ENCODE measurements around the gene LRCH3.
"Not testable (repeated sequence)": the region's sequence is repeated elsewhere in the genome, so short reads cannot be mapped to it uniquely, and the experiment has no call there.

LRCH3 gene

GRCh38 chr3:197899833-197900478, 108.9 kb downstream of the LRCH3 start:
- Histone ChIP-seq H3K4me3 (ENCODE audit: low read depth in 1 of 2, low read length in 1 of 2) (no peak overlapping the region), H3K9me3 (no peaks in the 10 kb centered on the region)
- TF ChIP-seq, protein P1, sequence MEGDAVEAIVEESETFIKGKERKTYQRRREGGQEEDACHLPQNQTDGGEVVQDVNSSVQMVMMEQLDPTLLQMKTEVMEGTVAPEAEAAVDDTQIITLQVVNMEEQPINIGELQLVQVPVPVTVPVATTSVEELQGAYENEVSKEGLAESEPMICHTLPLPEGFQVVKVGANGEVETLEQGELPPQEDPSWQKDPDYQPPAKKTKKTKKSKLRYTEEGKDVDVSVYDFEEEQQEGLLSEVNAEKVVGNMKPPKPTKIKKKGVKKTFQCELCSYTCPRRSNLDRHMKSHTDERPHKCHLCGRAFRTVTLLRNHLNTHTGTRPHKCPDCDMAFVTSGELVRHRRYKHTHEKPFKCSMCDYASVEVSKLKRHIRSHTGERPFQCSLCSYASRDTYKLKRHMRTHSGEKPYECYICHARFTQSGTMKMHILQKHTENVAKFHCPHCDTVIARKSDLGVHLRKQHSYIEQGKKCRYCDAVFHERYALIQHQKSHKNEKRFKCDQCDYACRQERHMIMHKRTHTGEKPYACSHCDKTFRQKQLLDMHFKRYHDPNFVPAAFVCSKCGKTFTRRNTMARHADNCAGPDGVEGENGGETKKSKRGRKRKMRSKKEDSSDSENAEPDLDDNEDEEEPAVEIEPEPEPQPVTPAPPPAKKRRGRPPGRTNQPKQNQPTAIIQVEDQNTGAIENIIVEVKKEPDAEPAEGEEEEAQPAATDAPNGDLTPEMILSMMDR (IDR thresholded peaks at IDR 0.05) = no peak

DNA sequence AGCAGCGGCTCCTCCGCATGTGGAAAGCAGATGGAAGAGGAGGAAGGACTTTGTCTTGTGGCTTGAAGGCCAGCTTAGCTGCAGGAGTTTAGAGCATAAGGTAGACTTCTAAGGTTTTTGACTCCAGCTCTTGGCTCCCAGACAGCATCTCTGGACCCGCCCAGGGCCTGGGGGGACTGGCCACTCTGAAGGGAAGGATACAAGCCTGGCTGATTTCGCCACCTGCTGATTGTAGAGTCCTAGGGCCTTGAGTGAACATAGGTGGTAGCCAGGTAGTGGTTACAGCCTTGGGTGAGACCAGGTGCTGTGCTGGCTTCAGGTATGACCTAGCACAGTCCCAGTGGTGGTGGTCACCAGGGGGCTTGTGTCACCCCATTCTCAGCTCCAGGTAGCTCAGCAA, 110.6 kb downstream of the LRCH3 start:
- no peak overlapping the region for H3K4me3 ChIP-seq (ENCODE audit: low read depth in 1 of 2, low read length in 1 of 2)
- no peaks in the 10 kb centered on the region for H3K27me3 ChIP-seq
- H3K9me3 ChIP-seq = no peaks in the 10 kb centered on the region
- TF ChIP-seq, protein P1 (IDR thresholded peaks at IDR 0.05) = no peak
- peaks cover 0 to 3% of the 10 kb centered on the region in 2 experiments for H3K4me1 ChIP-seq (ENCODE audit: control insufficient read depth in 1 of 2, insufficient read depth in 1 of 2, low read depth in 1 of 2, low read length in 1 of 2)
- H3K27ac ChIP-seq = no peak overlapping the region
- no peaks in the 10 kb centered on the region for H3K36me3 ChIP-seq

More at GRCh38 chr3:197899833-197900478, 108.9 kb downstream of the LRCH3 start:
- Histone ChIP-seq H3K27ac (no peak overlapping the region), H3K4me1 (ENCODE audit: control insufficient read depth in 1 of 2, insufficient read depth in 1 of 2, low read depth in 1 of 2, low read length in 1 of 2) (no peaks in the 10 kb centered on the region), H3K27me3 (no peaks in the 10 kb centered on the region), H3K36me3 (no peaks in the 10 kb centered on the region)

DNA sequence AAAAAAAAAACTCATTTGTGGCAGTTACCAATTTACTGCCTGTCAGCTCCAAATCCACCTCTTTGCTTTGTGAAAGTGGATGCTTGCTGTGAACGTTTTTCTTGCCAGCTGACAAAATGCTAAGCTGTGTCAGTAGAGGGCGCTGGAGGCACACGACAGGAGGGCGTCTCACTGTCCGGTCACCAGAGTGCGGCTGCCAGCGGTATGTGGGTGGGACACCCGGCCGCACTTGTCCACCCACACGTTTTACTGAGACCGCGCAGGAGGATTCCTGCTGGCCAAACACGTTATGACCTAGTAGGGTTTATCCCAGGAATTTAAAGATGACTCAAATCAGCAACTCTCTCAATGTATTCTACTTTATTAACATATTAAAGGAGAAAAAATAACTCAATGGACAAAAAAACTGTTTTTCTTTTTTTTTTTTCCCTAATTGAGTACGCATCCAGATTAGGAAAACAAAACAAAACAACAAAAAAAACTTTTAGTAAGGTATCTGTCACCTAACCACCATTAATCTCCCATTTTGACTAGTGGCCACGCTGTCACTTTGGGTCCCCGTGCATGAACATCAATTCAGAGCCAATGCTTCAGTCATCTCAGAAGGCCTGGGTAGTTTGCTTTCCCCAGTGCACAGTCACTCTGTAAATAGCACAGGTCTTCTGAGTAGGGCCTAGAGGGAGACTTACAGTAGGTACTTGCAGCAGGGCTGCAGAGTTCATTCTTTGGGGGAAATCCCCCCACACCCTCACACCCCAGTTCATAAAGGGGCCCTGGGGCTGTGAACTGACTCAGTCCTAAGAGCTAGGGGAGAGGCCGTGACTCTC, 115.2 kb downstream of the LRCH3 start:
- Histone ChIP-seq H3K9me3 (no peaks in the 10 kb centered on the region), H3K27me3 (no peaks in the 10 kb centered on the region), H3K36me3 (no peaks in the 10 kb centered on the region), H3K4me1 (ENCODE audit: control insufficient read depth in 1 of 2, insufficient read depth in 1 of 2, low read depth in 1 of 2, low read length in 1 of 2) (peaks cover 0 to 3% of the 10 kb centered on the region in 2 experiments), H3K27ac (no peak overlapping the region), H3K4me3 (ENCODE audit: low read depth in 1 of 2, low read length in 1 of 2) (no peak overlapping the region)
- TF ChIP-seq, protein P1 (IDR thresholded peaks at IDR 0.05) = peak; percentile 54

DNA sequence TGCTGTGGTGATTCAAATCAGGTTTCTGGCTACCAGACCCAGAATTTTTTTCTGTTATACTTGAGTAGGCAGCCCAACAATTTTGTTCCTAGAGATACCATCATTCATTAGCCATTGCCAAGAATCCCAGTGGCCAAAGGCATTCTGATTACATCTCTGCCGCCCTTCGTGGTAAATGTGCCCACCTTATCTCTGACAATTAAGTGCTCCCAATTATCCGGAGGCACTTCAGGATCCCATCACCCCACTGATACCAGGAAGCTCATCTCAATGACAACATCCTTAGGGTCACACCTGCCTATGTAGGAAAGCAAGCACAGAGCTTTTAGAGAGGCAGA, 115.8 kb downstream of the LRCH3 start:
- Histone ChIP-seq H3K36me3 (no peaks in the 10 kb centered on the region), H3K27ac (no peak overlapping the region)

DNA sequence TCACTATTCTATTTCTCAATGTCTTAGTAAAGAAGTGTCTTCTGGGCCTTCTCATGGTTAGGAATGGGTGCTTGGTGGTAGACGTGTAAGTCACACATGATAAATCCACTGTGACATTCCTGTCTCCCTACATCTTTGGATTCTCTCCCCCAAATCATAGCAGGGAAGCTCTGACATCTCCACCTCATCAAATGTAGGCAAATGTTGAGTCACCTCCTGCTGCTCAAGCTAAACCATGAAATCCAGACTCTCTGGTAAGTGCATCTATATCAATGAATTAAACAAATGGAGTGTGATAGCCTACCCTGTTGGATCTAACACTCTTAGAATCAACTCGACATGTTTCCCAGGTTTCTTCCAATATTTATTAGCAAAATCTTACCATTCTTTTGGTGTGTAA, 116.1 kb downstream of the LRCH3 start:
- Histone ChIP-seq H3K27me3 (no peaks in the 10 kb centered on the region), H3K9me3 (no peaks in the 10 kb centered on the region), H3K4me3 (ENCODE audit: low read depth in 1 of 2, low read length in 1 of 2) (no peak overlapping the region), H3K4me1 (ENCODE audit: control insufficient read depth in 1 of 2, insufficient read depth in 1 of 2, low read depth in 1 of 2, low read length in 1 of 2) (peaks cover 0 to 3% of the 10 kb centered on the region in 2 experiments), H3K36me3 (no peaks in the 10 kb centered on the region), H3K27ac (no peak overlapping the region)
- TF ChIP-seq, protein P1 (IDR thresholded peaks at IDR 0.05) = no peak

More for the DNA sequence above, 115.8 kb downstream of the LRCH3 start:
- H3K4me3 ChIP-seq (ENCODE audit: low read depth in 1 of 2, low read length in 1 of 2) = no peak overlapping the region
- H3K4me1 ChIP-seq (ENCODE audit: control insufficient read depth in 1 of 2, insufficient read depth in 1 of 2, low read depth in 1 of 2, low read length in 1 of 2) = peaks cover 0 to 3% of the 10 kb centered on the region in 2 experiments
- H3K27me3 ChIP-seq = no peaks in the 10 kb centered on the region
- no peaks in the 10 kb centered on the region for H3K9me3 ChIP-seq
- TF ChIP-seq, protein P1 (IDR thresholded peaks at IDR 0.05) = no peak

DNA sequence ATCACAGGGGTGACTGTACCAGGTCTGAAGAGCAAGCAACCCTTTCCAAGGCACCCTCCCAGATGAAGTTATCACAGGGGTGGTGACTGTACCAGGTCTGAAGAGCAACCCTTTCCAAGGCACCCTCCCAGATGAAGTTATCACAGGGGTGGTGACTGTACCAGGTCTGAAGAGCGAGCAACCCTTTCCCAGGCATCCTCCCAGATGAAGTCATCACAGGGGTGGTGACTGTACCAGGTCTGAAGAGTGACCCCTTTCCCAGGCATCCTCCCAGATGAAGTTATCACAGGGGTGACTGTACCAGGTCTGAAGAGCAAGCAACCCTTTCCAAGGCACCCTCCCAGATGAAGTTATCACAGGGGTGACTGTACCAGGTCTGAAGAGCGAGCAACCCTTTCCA, 117.5 kb downstream of the LRCH3 start:
- not testable (repeated sequence) for H3K9me3 ChIP-seq; H3K36me3 ChIP-seq; H3K4me1 ChIP-seq (ENCODE audit: control insufficient read depth in 1 of 2, insufficient read depth in 1 of 2, low read depth in 1 of 2, low read length in 1 of 2); H3K27ac ChIP-seq; H3K27me3 ChIP-seq; H3K4me3 ChIP-seq (ENCODE audit: low read depth in 1 of 2, low read length in 1 of 2)

Data from neutrophil (primary cell).